GM11168 (cell line): Measurements from ENCODE around the gene NRF1.
"Not testable (repeated sequence)": the region's sequence is repeated elsewhere in the genome, so short reads cannot be mapped to it uniquely, and the experiment has no call there.

Experiments used
- in situ Hi-C: fragments of 300-500 bp; cut with MboI; formaldehyde crosslinking; loops from one replicate; pipeline ENCODE4 v1.12.0; 2022; ENCODE audit warnings: low sequenced_read_pairs; ENCODE audit not compliant: unreplicated experiment

The NRF1 gene

GRCh38 chr7:129793506-129794310 is 182.2 kb downstream of the NRF1 start:
- in situ Hi-C loops: no loop called here

DNA sequence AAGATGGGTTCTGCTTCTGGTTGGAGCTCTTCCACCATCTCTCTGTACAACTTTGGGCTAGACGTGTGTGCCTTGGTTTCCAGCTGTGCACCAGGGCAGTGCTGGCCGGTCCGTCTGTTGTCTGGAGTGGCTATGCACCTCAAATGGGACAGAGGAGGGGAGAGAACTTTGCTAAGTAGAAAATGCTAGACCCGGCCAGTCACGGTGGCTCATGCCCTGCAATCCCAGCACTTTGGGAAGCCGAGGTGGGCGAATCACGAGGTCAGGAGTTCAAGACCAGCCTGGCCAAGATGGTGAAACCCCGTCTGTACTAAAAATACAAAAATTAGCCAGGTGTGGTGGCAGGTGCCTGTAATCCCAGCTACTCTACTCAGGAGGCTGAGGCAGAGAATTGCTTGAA is 182.9 kb downstream of the NRF1 start:
- in situ Hi-C loops: not testable (repeated sequence)

DNA sequence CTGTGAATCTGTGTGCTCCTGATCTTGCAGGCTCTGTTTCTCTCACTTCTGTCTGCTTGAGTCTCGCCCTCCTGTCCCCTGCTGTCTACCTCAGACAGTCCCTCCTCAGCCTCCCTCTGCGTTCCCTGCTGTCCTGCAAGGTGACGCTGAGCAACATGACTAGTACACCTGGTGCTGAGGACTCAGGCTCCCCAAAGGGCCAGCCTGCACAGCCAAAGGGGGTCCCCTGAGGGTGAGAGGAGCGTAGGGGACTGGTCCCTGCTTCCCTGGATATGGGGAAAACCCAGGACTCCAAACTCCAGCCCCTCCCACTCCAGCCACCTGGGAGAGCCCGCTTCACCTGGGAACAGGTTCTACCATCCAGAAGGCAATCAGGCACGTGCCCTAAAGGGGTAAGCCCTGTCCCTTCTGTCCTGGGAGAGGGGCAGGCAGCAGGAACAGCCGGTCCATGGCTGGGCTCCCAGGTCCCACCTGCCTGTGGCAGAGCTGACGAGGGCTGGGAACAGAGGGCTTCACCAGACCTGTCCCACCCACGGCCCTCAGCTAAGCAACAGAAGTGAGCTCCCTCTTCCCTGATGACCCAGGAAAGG is 184.8 kb downstream of the NRF1 start:
- in situ Hi-C loops: no loop called here

DNA sequence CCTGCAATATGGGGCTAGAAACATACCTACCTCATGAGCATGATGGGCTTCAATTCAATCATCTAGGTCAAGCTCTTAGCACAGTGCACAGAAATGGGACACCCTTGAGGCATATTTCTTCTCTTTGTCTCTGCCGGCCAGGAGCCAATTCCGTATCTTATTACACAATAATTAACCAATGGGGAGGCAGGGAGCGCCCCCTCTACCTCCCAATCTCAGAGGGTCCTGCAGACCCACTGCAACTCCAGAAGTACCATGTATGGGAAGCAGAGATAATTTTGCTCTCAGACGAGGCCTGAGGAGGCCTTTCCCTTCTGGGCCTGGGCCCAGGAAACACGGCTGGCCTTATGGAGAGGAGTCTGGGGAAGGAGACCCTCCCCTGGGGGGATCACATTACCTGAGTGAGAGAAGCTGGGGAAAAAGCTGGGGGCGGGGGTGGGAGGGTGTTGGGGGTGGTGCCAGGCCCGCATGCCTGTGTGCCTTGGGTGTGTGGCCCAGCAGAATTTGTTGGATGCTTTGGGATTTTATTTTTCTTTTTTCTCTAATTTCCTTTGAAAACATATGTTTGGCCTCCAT is 185.8 kb downstream of the NRF1 start:
- in situ Hi-C loops: no loop called here

DNA sequence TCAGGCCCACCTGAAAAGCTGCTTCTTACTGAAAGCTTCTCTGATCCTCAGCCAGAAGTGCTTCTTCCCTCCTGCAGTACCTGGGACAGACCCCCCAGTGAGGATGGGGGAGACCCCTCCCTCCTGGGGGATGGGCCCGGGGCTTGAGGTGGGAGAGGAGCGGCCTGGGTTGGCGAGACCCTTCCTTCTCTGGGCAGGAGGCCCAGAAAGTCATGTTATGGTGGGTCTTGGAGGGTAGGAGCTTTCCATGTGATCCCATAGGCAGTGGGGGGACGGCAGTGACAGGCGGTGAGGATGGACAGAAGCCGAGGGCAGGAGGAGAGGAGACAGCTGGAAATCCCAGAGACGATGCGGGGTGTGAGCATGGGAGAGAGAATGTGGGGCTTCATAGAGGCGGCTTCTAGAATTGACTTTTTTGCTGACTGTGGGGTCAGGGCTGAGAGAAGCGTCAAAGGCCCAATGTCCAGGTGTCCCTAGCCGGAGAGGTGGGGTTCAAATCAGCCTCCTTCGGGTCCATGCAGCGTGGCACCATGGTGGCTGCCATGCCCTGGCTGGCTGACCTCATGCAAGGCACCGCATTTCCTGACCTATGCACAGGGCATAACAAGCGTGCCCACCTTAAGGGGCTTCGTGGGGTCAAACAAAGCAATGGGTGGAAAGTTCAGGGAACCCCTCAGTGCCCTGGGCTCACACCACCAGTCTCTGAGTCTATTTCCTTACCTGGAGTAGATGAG is 187.3 kb downstream of the NRF1 start:
- in situ Hi-C loops: no loop called here

GRCh38 chr7:129799350-129799955 is 187.9 kb downstream of the NRF1 start:
- in situ Hi-C loops: no loop called here

DNA sequence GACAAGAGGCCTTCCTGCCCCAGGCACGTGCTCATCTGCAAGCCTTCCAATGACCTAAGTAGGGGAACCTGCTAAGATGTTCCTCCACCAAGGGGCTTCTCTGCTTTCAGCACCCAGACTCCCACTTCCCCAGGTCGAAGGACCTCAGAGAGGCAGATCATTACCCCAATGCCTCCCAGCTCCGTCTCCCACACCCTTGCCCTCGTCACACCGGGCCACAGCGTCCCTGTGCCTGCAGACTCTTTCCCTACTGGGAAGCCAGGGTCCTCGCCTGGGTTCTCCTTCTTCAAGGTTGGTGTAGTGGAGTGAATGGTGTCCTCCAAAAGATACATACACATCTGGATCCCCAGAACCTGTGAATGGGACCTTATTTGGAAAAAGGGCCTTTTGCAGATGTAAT is 189.4 kb downstream of the NRF1 start:
- in situ Hi-C loops: no loop called here

DNA sequence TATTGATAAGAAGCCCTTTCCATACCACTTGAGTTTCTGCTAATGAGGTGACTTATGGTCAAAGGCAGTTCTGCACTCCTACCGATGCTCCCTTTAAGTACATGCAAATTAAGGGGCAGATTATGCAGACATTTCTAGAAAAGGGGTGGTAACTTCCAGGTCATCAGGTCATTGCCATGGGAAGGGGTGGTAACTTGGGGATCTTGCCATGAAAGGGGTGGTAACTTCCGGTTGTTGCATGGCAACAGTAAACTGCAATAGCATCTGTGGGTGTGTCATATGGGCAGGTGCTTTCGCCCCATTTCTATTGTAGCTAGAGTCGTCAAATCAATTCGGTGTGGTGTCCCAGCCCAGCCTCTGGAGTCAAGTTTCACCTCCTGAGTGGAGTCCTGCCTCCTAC is 190.4 kb downstream of the NRF1 start:
- in situ Hi-C loops: no loop called here

- in situ Hi-C loops: no loop called here
These were observed 192.1 kb downstream of the NRF1 start for GRCh38 chr7:129803546-129804081.

DNA sequence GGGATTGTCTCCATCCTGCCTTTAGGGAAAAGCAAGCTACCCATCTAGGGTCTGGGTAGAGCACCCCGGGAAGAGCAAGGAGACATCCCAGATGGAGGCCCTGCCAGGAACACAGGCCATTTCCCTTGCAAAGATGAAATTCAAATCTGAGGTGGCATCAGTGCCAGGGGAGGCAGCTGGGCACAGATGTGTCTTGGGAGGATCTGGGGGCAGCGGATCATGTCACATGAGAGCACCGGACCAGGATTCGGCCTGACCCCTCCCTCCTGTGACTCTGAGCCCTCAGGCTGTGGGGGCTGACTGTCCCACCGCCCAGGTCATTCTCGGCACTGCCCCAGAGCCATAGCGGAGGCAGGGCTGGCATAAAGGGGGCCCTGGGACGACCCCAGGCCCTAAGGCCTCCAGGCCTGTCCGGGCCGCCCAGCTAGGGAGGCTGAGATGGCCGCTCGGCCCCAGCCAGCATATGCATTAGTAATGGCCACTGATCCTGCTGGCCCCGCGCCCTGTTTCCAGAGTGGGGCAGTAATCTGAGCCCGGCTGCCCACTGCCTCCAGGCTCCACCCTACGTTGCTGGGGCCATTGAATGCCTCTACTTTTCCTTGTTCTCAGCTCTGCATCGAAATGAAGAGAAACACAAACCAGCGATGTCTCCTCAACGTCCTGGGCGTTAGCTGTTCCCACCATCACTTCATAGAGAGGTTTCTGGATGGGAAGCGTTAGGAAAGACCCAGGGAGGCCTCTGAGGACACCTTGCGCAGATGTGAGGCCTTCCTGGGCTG is 192.8 kb downstream of the NRF1 start:
- in situ Hi-C loops: no loop called here

- in situ Hi-C loops: no loop called here
These were observed 193.6 kb downstream of the NRF1 start for GRCh38 chr7:129804890-129805719.
